SK-N-MC (cell line): Measurements from ENCODE around the gene FGD5.

Experiments
- DNase-seq: peaks from one replicate; pipeline ENCODE4 v3.0.0-alpha.2; 2011; ENCODE audit warnings: low read depth, low spot score
- H3K27ac ChIP-seq: fragments of 200-600 bp; sonication (generic); 2 replicates; pipeline ENCODE4 v1.5.1; 2016; ENCODE audit warnings: mixed run types
- H3K36me3 ChIP-seq: fragments of 200-600 bp; sonication (generic); 2 replicates; pipeline ENCODE4 v1.6.1; 2017; ENCODE audit warnings: antibody characterized with exemption, low read length, mixed read lengths; ENCODE audit not compliant: insufficient read depth
- H3K4me3 ChIP-seq: fragments of 200-600 bp; sonication (generic); 2 replicates; pipeline ENCODE4 v1.5.1; 2016
- H3K9ac ChIP-seq: fragments of 200-600 bp; sonication (generic); 2 replicates; pipeline ENCODE4 v1.8.0; 2017; ENCODE audit warnings: mixed run types, mixed read lengths; ENCODE audit not compliant: insufficient read length
- H3K9me3 ChIP-seq: fragments of 200-600 bp; sonication (generic); 2 replicates; pipeline ENCODE4 v1.6.1; 2017; ENCODE audit warnings: low read depth, mild to moderate bottlenecking, antibody characterized with exemption, low read length, moderate library complexity, mixed read lengths
- EZH2 ChIP-seq: fragments of 200-600 bp; sonication (generic); IDR thresholded peaks from one replicate; pipeline ENCODE4 v1.6.1; 2017; ENCODE audit warnings: antibody characterized with exemption
- FOXP2 ChIP-seq: optimal IDR thresholded peaks from 2 replicates; pipeline ENCODE3; 2011; ENCODE audit warnings: mild to moderate bottlenecking, moderate library complexity; ENCODE audit not compliant: insufficient read depth; ENCODE audit errors: extremely low read length, control extremely low read depth
- POLR2AphosphoS5 ChIP-seq: IDR thresholded peaks from 2 replicates; pipeline ENCODE4 v1.6.1; 2012; ENCODE audit warnings: mild to moderate bottlenecking, low read depth, low read length, borderline replicate concordance

FGD5 gene

GRCh38 chr3:14913071-14913925 is 94.5 kb downstream of the FGD5 start:
- DNase-seq = no peak
- no peak for TF ChIP-seq POLR2AphosphoS5
- TF ChIP-seq FOXP2 = no peak
- no peak for TF ChIP-seq EZH2
- Histone ChIP-seq H3K27ac (no peak overlapping the region), H3K9me3 (no peaks in the 10 kb centered on the region), H3K9ac (no peak overlapping the region), H3K36me3 (no peaks in the 10 kb centered on the region), H3K4me3 (no peak overlapping the region)

DNA sequence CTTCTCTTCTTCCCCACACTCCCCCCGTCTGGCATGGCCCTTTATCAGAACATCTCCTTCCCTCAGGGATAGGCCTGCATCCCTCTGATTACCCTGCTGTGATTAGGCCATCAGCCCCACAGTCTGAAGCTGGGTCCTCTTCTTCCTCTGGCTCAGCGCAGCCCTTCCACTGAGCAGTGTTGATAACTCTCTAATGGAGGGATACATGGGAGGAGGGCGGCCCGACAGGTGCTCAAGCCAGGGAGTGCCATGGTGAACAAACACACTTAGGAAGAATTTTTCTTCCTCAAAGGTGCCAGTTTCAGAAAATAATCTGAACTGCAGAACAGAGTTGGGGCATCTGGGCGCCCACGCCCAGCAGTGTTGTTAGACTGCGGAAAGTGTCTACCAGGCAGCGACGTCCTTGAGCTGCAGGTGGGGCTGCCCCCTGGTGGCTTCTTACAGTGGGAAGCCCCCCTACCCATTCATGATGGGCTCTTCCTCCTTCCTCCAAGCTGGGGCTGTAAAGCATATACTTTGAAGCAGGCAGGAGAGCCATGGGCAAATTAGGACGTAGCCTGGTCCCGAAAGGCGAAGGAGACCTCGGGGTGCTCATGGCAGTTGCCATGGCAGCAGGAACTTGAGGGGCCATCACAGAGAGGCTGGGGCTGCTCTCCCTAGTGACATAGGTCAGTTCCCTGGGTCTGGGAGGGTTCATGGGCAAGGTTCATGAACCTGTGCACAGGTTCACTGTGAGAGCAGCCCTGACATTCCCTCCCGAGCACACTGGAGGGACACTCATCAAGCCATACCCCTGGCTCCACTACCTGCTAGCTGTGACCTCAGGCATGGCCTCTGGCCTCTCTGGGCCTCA is 95.4 kb downstream of the FGD5 start:
- H3K9ac ChIP-seq = no peak overlapping the region
- no peak for DNase-seq
- H3K4me3 ChIP-seq = no peak overlapping the region
- TF ChIP-seq EZH2 (no peak), FOXP2 (no peak), POLR2AphosphoS5 (no peak)
- H3K9me3 ChIP-seq = no peaks in the 10 kb centered on the region
- no peaks in the 10 kb centered on the region for H3K36me3 ChIP-seq
- H3K27ac ChIP-seq = no peak overlapping the region

DNA sequence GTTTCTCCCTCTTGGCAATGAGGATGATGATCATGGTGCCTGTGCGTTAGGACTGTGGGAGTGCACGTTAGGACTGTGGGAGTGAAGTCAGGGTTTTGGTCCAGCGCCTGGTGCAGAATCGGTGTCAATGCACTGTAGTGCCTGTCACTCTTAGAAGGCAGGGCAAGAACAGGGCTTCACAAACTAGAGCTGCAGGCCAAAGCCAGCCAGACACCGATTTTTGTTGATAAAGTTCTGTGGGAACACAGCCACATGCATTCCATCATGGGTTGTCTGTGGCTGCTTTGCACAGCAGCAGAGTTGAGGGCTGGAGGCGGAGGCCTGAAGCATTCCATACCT is 96.0 kb downstream of the FGD5 start:
- TF ChIP-seq FOXP2 (no peak), EZH2 (no peak), POLR2AphosphoS5 (no peak)
- no peak overlapping the region for H3K9ac ChIP-seq
- no peak for DNase-seq
- no peak overlapping the region for H3K4me3 ChIP-seq
- no peaks in the 10 kb centered on the region for H3K9me3 ChIP-seq
- H3K27ac ChIP-seq = no peak overlapping the region
- H3K36me3 ChIP-seq = no peaks in the 10 kb centered on the region

- no peak overlapping the region for H3K9ac ChIP-seq
- TF ChIP-seq EZH2 = no peak
- no peak for TF ChIP-seq POLR2AphosphoS5
- no peak for TF ChIP-seq FOXP2
- no peak overlapping the region for H3K27ac ChIP-seq
- no peak for DNase-seq
- no peak overlapping the region for H3K4me3 ChIP-seq
- H3K9me3 ChIP-seq = no peaks in the 10 kb centered on the region
- H3K36me3 ChIP-seq = no peaks in the 10 kb centered on the region
These were observed 97.0 kb downstream of the FGD5 start for GRCh38 chr3:14915636-14916222.

- DNase-seq = no peak
- TF ChIP-seq POLR2AphosphoS5 = no peak
- no peak for TF ChIP-seq EZH2
- no peak for TF ChIP-seq FOXP2
- no peak overlapping the region for H3K27ac ChIP-seq
- H3K36me3 ChIP-seq = no peaks in the 10 kb centered on the region
- H3K9ac ChIP-seq = no peak overlapping the region
- H3K9me3 ChIP-seq = no peaks in the 10 kb centered on the region
- H3K4me3 ChIP-seq = no peak overlapping the region
These were observed 99.6 kb downstream of the FGD5 start for GRCh38 chr3:14918356-14918860.

GRCh38 chr3:14920536-14920935 is 101.8 kb downstream of the FGD5 start:
- TF ChIP-seq POLR2AphosphoS5 = no peak
- TF ChIP-seq EZH2 = no peak
- no peak for TF ChIP-seq FOXP2
- Histone ChIP-seq H3K27ac (no peak overlapping the region), H3K36me3 (no peaks in the 10 kb centered on the region), H3K9me3 (no peaks in the 10 kb centered on the region), H3K4me3 (no peak overlapping the region), H3K9ac (no peak overlapping the region)
- no peak for DNase-seq

DNA sequence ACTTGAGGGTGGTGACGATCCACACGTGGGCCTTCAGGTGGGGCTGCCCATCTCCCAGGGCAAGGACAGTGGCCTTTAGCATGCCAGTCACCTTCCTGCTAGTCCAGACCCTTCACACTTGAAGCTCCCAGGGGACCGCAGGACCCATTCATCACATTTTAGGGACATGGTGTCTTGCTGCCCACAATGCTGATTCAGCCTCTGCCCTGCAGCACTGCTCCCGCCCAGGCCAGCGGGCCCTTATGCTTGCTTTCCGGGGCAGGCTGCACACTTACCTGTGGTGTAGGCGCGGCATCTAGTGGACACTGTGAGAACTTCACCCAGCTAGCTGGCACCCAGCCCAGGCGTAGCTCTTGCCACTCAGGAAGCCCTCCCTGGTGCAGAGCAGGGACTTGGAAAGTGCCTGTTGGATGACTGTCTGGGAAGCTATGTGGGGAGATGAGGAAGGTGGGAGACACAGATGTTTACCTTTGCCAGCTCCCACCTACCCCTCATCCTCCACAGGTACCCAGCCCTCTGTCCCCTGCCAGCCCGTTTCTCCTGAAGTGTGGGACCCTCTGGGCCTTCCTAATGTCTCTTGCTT is 102.4 kb downstream of the FGD5 start:
- Histone ChIP-seq H3K27ac (no peak overlapping the region), H3K4me3 (no peak overlapping the region), H3K36me3 (no peaks in the 10 kb centered on the region), H3K9me3 (no peaks in the 10 kb centered on the region), H3K9ac (no peak overlapping the region)
- no peak for TF ChIP-seq FOXP2
- no peak for TF ChIP-seq POLR2AphosphoS5
- no peak for TF ChIP-seq EZH2
- peak; percentile 10 for DNase-seq
